CD14-positive monocyte (primary cell): ENCODE results near the gene PPM1D. TPM values are rescaled to one million over a fixed set of nuclear protein-coding genes. Genes with fewer than 3 reads are reported as not detected.

ENCODE experiments used
- DNase-seq, 3 donors: peaks; one replicate each; pipeline ENCODE4 v3.0.0-alpha.2; 2011 to 2022
- H2AFZ ChIP-seq: 2 replicates; pipeline ENCODE4 v1.6.0; 2012; ENCODE audit warnings: mild to moderate bottlenecking, low read depth, low read length, inconsistent platforms; ENCODE audit not compliant: insufficient read depth, poor library complexity, severe bottlenecking
- H3K27ac ChIP-seq, 2 donors: 1 replicate in 1 of 2; 2 replicates in 1 of 2; pipeline ENCODE4 v1.5.1; 2012 to 2013; ENCODE audit warnings: low read length in 2 of 2, control low read depth in 1 of 2, inconsistent platforms in 1 of 2, low read depth in 1 of 2, mild to moderate bottlenecking in 1 of 2
- H3K27me3 ChIP-seq, 2 donors: one replicate each; pipeline versions ENCODE4 v1.6.0 to v1.6.1; 2011 to 2013; ENCODE audit warnings: low read length in 2 of 2; ENCODE audit not compliant: control insufficient read depth in 2 of 2, insufficient read depth in 2 of 2
- H3K36me3 ChIP-seq, 2 donors: replicated peaks in 1 of 2; 1 replicate in 1 of 2; 2 replicates in 1 of 2; pipeline versions ENCODE4 v1.5.1 to v1.6.1; 2012 to 2013; ENCODE audit warnings: low read length in 2 of 2, control low read depth in 1 of 2, inconsistent platforms in 1 of 2, mild to moderate bottlenecking in 1 of 2; ENCODE audit not compliant: insufficient read depth in 2 of 2, control insufficient read depth in 1 of 2
- H3K4me1 ChIP-seq, 2 donors: 1 replicate in 1 of 2; 2 replicates in 1 of 2; pipeline versions ENCODE4 v1.5.1 to v1.6.1; 2012 to 2013; ENCODE audit warnings: low read length in 2 of 2, control low read depth in 1 of 2, inconsistent platforms in 1 of 2, mild to moderate bottlenecking in 1 of 2, moderate library complexity in 1 of 2; ENCODE audit not compliant: insufficient read depth in 2 of 2, control insufficient read depth in 1 of 2
- H3K4me2 ChIP-seq: replicated peaks from 2 replicates; pipeline ENCODE3; 2012; ENCODE audit warnings: low read length, moderate library complexity, mild to moderate bottlenecking; ENCODE audit not compliant: poor library complexity, severe bottlenecking; ENCODE audit errors: extremely low read depth
- H3K4me3 ChIP-seq, 3 experiments: fragments of 200-600 bp in 1 of 3; sonication (generic) in 1 of 3; replicated peaks in 1 of 3; 1 replicate in 2 of 3; 2 replicates in 1 of 3; pipeline ENCODE4 v1.5.1; 2011 to 2013; ENCODE audit warnings: low read length in 3 of 3, mild to moderate bottlenecking in 3 of 3, control low read depth in 2 of 3, low read depth in 2 of 3, inconsistent platforms in 1 of 3, moderate library complexity in 1 of 3
- H3K79me2 ChIP-seq: 2 replicates; pipeline ENCODE4 v1.6.0; 2012; ENCODE audit warnings: mild to moderate bottlenecking, control low read depth, inconsistent platforms, low read length, moderate library complexity; ENCODE audit not compliant: insufficient read depth
- H3K9ac ChIP-seq: 2 replicates; pipeline ENCODE4 v1.6.0; 2017; ENCODE audit warnings: low read length, mild to moderate bottlenecking; ENCODE audit not compliant: insufficient read depth, poor library complexity, severe bottlenecking
- H3K9me3 ChIP-seq, 2 donors: replicated peaks in 1 of 2; 1 replicate in 1 of 2; 2 replicates in 1 of 2; pipeline versions ENCODE4 v1.5.1 to v1.6.1; 2012 to 2013; ENCODE audit warnings: low read length in 2 of 2, control low read depth in 1 of 2; ENCODE audit not compliant: control insufficient read depth in 1 of 2, insufficient read depth in 1 of 2
- H4K20me1 ChIP-seq: 2 replicates; pipeline ENCODE4 v1.6.0; 2012; ENCODE audit warnings: mild to moderate bottlenecking, low read length, control low read depth, moderate library complexity; ENCODE audit not compliant: insufficient read depth
- H3K27ac Mint-ChIP-seq, 7 donors: one replicate each; pipeline ENCODE4 v1.8.0; 2020; ENCODE audit warnings: mild to moderate bottlenecking in 7 of 7, mixed read lengths in 7 of 7, moderate library complexity in 6 of 7, inconsistent platforms in 2 of 7
- H3K27me3 Mint-ChIP-seq, 3 donors: one replicate each; pipeline ENCODE4 v1.8.0; 2021 to 2022; ENCODE audit warnings: low read depth in 3 of 3, mild to moderate bottlenecking in 3 of 3, mixed read lengths in 3 of 3, moderate library complexity in 3 of 3, inconsistent platforms in 1 of 3
- H3K36me3 Mint-ChIP-seq, 2 donors: one replicate each; pipeline ENCODE4 v1.8.0; 2020; ENCODE audit warnings: mixed read lengths in 2 of 2, inconsistent platforms in 1 of 2, mild to moderate bottlenecking in 1 of 2
- H3K4me1 Mint-ChIP-seq: one replicate; pipeline ENCODE4 v1.8.0; 2020; ENCODE audit warnings: mild to moderate bottlenecking, mixed read lengths
- H3K4me3 Mint-ChIP-seq, 2 donors: one replicate each; pipeline ENCODE4 v1.8.0; 2020; ENCODE audit warnings: mild to moderate bottlenecking in 2 of 2, mixed read lengths in 2 of 2, moderate library complexity in 1 of 2
- H3K9me3 Mint-ChIP-seq, 7 donors: one replicate each; pipeline ENCODE4 v1.8.0; 2020 to 2022; ENCODE audit warnings: mixed read lengths in 7 of 7, mild to moderate bottlenecking in 6 of 7, moderate library complexity in 6 of 7, inconsistent platforms in 2 of 7
- CTCF ChIP-seq: fragments of 200-600 bp; IDR thresholded peaks from one replicate; pipeline ENCODE4 v1.8.0; 2022; ENCODE audit warnings: antibody characterized with exemption, mild to moderate bottlenecking
- WGBS: methylation state at CpG from one replicate; pipeline ENCODE4 v1.1.5; 2013; ENCODE audit warnings: missing lambda C conversion rate; ENCODE audit not compliant: insufficient coverage; 5-methylcytosine and 5-hydroxymethylcytosine counted together
- intact Hi-C, 2 donors: fragments of 100-400 bp; cut with micrococcal nuclease; formaldehyde crosslinking; loops; one replicate each; pipeline versions ENCODE4 v1.15.0 to v1.15.1; 2023
- polyA plus RNA-seq, 3 donors: library from polyadenylated mRNA; depleted of rRNA in 1 of 3; unstranded in 2 of 3; stranded (reverse) in 1 of 3; fragments of 300-500 nt in 2 of 3; fragments of >200 nt in 1 of 3; fragmentation: Illumina TruSeq in 2 of 3; gene quantifications; 1 replicate in 2 of 3; 2 replicates in 1 of 3; pipeline ENCODE4 v1.2.3, GENCODE V29; 2012 to 2021

The PPM1D gene
- polyA plus RNA-seq, 3 donors = 4.7 to 7.3 (median 7.2) TPM

- H2AFZ ChIP-seq = no peak overlapping the region
- peaks cover 3 to 27% of the 10 kb centered on the region in 2 donors for H3K36me3 ChIP-seq
- DNase-seq = no peak
- peaks cover 18% of the 10 kb centered on the region for H3K4me1 Mint-ChIP-seq
- H3K4me3 ChIP-seq = no peak overlapping the region
- no peak for TF ChIP-seq CTCF
- H3K79me2 ChIP-seq = peaks cover 100% of the 10 kb centered on the region
- no peaks in the 10 kb centered on the region for H3K9me3 Mint-ChIP-seq
- WGBS = no CpG with 5 or more reads among the region's 7 CpGs
- no peak overlapping the region for H3K4me2 ChIP-seq
- H3K27ac ChIP-seq = no peak overlapping the region
- peaks cover 100% of the 10 kb centered on the region for H4K20me1 ChIP-seq
- H3K27ac Mint-ChIP-seq = peak overlapping the region in 2 of 7 donors; percentile 15 to 40
- no peaks in the 10 kb centered on the region for H3K4me1 ChIP-seq
- peaks cover 10 to 30% of the 10 kb centered on the region in 2 donors for H3K36me3 Mint-ChIP-seq
- H3K4me3 Mint-ChIP-seq = no peak overlapping the region
- no peaks in the 10 kb centered on the region for H3K27me3 ChIP-seq
- no peaks in the 10 kb centered on the region for H3K27me3 Mint-ChIP-seq
- no peak overlapping the region for H3K9ac ChIP-seq
- intact Hi-C loops = no loop called here
- H3K9me3 ChIP-seq = no peaks in the 10 kb centered on the region
Measured at GRCh38 chr17:60615108-60615507, 15.1 kb downstream of the PPM1D start.

DNA sequence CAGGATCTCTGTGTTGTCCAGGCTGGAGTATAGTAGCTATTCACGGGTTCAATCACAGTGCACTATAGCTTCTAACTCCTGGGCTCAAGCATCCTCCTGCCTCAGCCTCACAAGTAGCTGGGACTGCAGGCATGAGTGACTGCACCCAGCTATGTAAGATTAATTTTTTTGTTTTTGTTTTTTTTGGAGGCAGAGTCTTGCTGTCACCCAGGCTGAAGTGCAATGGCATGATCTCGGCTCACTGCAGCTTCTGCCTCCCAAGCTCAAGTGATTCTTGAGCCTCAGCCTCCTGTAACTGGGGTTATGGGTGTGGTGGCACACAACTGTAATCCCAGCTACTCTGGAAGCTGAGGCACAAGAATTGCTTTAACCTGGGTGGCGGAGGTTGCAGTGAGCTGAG is 15.8 kb downstream of the PPM1D start:
- Histone ChIP-seq H3K27me3 (no peaks in the 10 kb centered on the region), H3K27ac (no peak overlapping the region), H3K9me3 (no peaks in the 10 kb centered on the region), H3K79me2 (peaks cover 100% of the 10 kb centered on the region), H3K4me3 (no peak overlapping the region), H4K20me1 (peaks cover 100% of the 10 kb centered on the region), H3K4me1 (no peaks in the 10 kb centered on the region), H2AFZ (no peak overlapping the region), H3K36me3 (peaks cover 3 to 27% of the 10 kb centered on the region in 2 donors), H3K4me2 (no peak overlapping the region), H3K9ac (no peak overlapping the region)
- H3K4me3 Mint-ChIP-seq = no peak overlapping the region
- peaks cover 12 to 37% of the 10 kb centered on the region in 2 donors for H3K36me3 Mint-ChIP-seq
- DNase-seq = no peak
- H3K9me3 Mint-ChIP-seq = no peaks in the 10 kb centered on the region
- peaks cover 18% of the 10 kb centered on the region for H3K4me1 Mint-ChIP-seq
- peak overlapping the region in 3 of 7 donors; percentile 25 to 49 (median 30) for H3K27ac Mint-ChIP-seq
- TF ChIP-seq CTCF = no peak
- intact Hi-C loops = no loop called here
- WGBS = 100% methylated on average over 1 of the region's 3 CpGs
- no peaks in the 10 kb centered on the region for H3K27me3 Mint-ChIP-seq
